ENCODE results near the gene ERGIC2. TPM values are rescaled to one million over a fixed set of nuclear protein-coding genes. Genes with fewer than 3 reads are reported as not detected.

Gene ERGIC2
- total and polyA plus RNA-seq, 2 donors (not counting 1 experiment from before 2014, with no cell fraction given), result 67.9 to 82.5 TPM

DNA sequence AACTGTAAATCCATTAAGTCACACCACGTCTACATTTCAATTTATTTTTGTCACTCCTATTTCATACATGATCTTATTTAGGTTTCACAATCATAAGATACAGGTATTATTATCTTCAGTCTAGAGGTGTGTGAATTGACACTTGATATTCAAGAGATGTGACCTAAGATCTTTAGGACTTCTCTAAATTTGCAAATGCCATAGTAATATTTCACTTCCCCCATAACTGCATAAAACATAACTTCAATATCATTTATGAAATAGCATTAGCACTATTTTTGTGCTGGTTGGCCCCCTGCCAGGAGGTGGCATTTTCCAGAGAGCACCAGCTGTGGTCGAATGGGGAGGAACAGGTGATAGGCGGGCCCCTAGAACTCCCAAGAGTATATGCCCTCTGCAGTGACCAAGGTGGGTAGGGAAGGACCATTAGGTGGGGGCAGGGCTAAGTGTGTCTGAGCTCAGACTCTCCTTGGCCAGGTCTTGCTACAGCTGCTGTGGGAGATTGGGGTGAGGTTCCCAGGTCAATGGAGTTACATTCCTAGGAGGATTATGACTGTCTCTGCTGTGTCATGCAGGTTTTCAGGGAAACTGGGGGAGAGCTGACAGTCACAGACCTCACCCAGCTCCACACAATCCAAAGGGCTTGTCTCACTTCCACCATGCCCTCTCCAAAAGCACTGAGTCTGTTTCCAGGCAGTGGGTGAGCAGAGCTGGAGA, 49.2 kb upstream of the ERGIC2 start:
- no peak overlapping the region for H3K9ac ChIP-seq (ENCODE audit: insufficient read depth, low read length)
- TF ChIP-seq EZH2 (IDR thresholded peaks at IDR 0.05; ENCODE audit: low read length, missing control alignments), result no peak
- TF ChIP-seq, protein P1, sequence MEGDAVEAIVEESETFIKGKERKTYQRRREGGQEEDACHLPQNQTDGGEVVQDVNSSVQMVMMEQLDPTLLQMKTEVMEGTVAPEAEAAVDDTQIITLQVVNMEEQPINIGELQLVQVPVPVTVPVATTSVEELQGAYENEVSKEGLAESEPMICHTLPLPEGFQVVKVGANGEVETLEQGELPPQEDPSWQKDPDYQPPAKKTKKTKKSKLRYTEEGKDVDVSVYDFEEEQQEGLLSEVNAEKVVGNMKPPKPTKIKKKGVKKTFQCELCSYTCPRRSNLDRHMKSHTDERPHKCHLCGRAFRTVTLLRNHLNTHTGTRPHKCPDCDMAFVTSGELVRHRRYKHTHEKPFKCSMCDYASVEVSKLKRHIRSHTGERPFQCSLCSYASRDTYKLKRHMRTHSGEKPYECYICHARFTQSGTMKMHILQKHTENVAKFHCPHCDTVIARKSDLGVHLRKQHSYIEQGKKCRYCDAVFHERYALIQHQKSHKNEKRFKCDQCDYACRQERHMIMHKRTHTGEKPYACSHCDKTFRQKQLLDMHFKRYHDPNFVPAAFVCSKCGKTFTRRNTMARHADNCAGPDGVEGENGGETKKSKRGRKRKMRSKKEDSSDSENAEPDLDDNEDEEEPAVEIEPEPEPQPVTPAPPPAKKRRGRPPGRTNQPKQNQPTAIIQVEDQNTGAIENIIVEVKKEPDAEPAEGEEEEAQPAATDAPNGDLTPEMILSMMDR (conservative IDR thresholded peaks at IDR 0.05 in 1 of 2, IDR thresholded peaks at IDR 0.05 in 1 of 2; ENCODE audit: low read depth in 1 of 2, low read length in 2 of 2), result no peak
- DNase-seq (ENCODE audit: low read depth in 2 of 2), result no peak
- no peaks in the 10 kb centered on the region for H4K20me1 ChIP-seq (ENCODE audit: control insufficient read depth, extremely low read depth, insufficient read depth, low read length)
- no peaks in the 10 kb centered on the region for H3K27me3 ChIP-seq (ENCODE audit: control insufficient read depth, insufficient read depth, low read length)
- H3K4me2 ChIP-seq (ENCODE audit: extremely low read depth, insufficient read depth, low read length), result no peak overlapping the region
- H3K9me3 ChIP-seq (ENCODE audit: control insufficient read depth, insufficient read depth, low read depth, low read length), result no peaks in the 10 kb centered on the region
- H2AFZ ChIP-seq (ENCODE audit: low read length), result no peak overlapping the region
- H3K36me3 ChIP-seq (ENCODE audit: control insufficient read depth, insufficient read depth, low read length), result no peaks in the 10 kb centered on the region
- H3K4me3 ChIP-seq (replicated peaks in 1 of 4; ENCODE audit: control extremely low read depth in 1 of 4, insufficient read depth in 1 of 4, low read depth in 3 of 4, low read length in 4 of 4), result no peak overlapping the region
- no peak overlapping the region for H3K27ac ChIP-seq (ENCODE audit: insufficient read depth, low read length)
- no peaks in the 10 kb centered on the region for H3K79me2 ChIP-seq (ENCODE audit: control insufficient read depth, insufficient read depth, low read length)
- H3K4me1 ChIP-seq (ENCODE audit: control insufficient read depth, extremely low read depth, insufficient read depth, low read length), result no peaks in the 10 kb centered on the region

DNA sequence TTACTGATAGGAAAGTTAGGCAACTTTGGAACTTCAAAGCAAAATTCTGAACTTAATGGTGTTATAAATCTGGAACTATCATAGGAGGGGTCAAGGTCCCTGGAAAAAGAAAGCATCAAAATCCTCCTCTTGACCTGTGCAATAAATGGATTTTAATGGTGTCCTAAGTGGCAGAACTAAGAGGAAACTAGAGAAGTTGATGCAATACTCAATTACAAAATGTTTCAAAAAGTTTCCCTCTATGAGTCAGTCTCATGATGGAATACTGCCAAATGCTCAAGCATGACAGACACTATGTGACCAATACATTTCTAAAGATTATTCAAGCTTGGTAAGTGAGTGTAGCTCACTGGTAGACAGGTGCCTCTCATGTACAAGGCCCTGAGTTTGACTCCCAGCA, 47.7 kb upstream of the ERGIC2 start:
- Histone ChIP-seq H3K4me3 (replicated peaks in 1 of 4; ENCODE audit: control extremely low read depth in 1 of 4, insufficient read depth in 1 of 4, low read depth in 3 of 4, low read length in 4 of 4) (no peak overlapping the region), H2AFZ (ENCODE audit: low read length) (no peak overlapping the region), H4K20me1 (ENCODE audit: control insufficient read depth, extremely low read depth, insufficient read depth, low read length) (no peaks in the 10 kb centered on the region), H3K79me2 (ENCODE audit: control insufficient read depth, insufficient read depth, low read length) (no peaks in the 10 kb centered on the region), H3K36me3 (ENCODE audit: control insufficient read depth, insufficient read depth, low read length) (no peaks in the 10 kb centered on the region), H3K9ac (ENCODE audit: insufficient read depth, low read length) (no peak overlapping the region), H3K4me1 (ENCODE audit: control insufficient read depth, extremely low read depth, insufficient read depth, low read length) (no peaks in the 10 kb centered on the region), H3K27ac (ENCODE audit: insufficient read depth, low read length) (no peak overlapping the region), H3K9me3 (ENCODE audit: control insufficient read depth, insufficient read depth, low read depth, low read length) (no peaks in the 10 kb centered on the region), H3K27me3 (ENCODE audit: control insufficient read depth, insufficient read depth, low read length) (no peaks in the 10 kb centered on the region), H3K4me2 (ENCODE audit: extremely low read depth, insufficient read depth, low read length) (no peak overlapping the region)
- peak; percentile 60 to 95 for DNase-seq (ENCODE audit: low read depth in 2 of 2)
- TF ChIP-seq, protein P1 (conservative IDR thresholded peaks at IDR 0.05 in 1 of 2, IDR thresholded peaks at IDR 0.05 in 1 of 2; ENCODE audit: low read depth in 1 of 2, low read length in 2 of 2), result no peak
- no peak for TF ChIP-seq EZH2 (IDR thresholded peaks at IDR 0.05; ENCODE audit: low read length, missing control alignments)

DNA sequence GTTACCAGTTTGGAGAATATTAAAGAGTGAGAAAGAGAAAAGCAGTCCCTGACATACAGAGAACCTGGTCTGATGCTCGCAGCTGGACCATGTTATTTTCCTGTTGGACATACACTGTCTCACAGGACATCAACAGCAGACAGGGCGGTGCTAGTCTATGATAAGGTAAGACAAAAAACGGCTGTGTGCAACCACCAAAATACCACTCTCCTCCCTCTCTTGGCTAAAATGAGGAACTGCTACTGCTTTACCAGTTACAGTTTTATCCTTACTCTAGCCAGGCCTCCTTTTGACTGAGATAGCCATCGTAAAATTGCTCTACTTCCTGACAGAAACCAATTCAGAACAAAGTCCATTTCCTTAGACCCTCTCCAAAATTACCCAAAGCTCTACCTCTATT, 47.0 kb upstream of the ERGIC2 start:
- Histone ChIP-seq H3K4me2 (ENCODE audit: extremely low read depth, insufficient read depth, low read length) (no peak overlapping the region), H3K79me2 (ENCODE audit: control insufficient read depth, insufficient read depth, low read length) (no peaks in the 10 kb centered on the region), H2AFZ (ENCODE audit: low read length) (no peak overlapping the region), H3K27me3 (ENCODE audit: control insufficient read depth, insufficient read depth, low read length) (no peaks in the 10 kb centered on the region), H4K20me1 (ENCODE audit: control insufficient read depth, extremely low read depth, insufficient read depth, low read length) (no peaks in the 10 kb centered on the region), H3K9me3 (ENCODE audit: control insufficient read depth, insufficient read depth, low read depth, low read length) (no peaks in the 10 kb centered on the region), H3K9ac (ENCODE audit: insufficient read depth, low read length) (no peak overlapping the region), H3K4me3 (replicated peaks in 1 of 4; ENCODE audit: control extremely low read depth in 1 of 4, insufficient read depth in 1 of 4, low read depth in 3 of 4, low read length in 4 of 4) (no peak overlapping the region), H3K36me3 (ENCODE audit: control insufficient read depth, insufficient read depth, low read length) (no peaks in the 10 kb centered on the region), H3K27ac (ENCODE audit: insufficient read depth, low read length) (no peak overlapping the region), H3K4me1 (ENCODE audit: control insufficient read depth, extremely low read depth, insufficient read depth, low read length) (no peaks in the 10 kb centered on the region)
- no peak for TF ChIP-seq EZH2 (IDR thresholded peaks at IDR 0.05; ENCODE audit: low read length, missing control alignments)
- TF ChIP-seq, protein P1 (conservative IDR thresholded peaks at IDR 0.05 in 1 of 2, IDR thresholded peaks at IDR 0.05 in 1 of 2; ENCODE audit: low read depth in 1 of 2, low read length in 2 of 2), result no peak
- DNase-seq (ENCODE audit: low read depth in 2 of 2), result no peak
